T-helper 1 cell treated with Interleukin-12 subunit alpha and Interleukin-12 subunit beta and Interleukin-4 antibody, amounts not matched to agents 30 ng/mL and 1 ng/mL, for 36 hours (primary cell): Measurements from ENCODE around the gene MARCHF3. TPM values are rescaled to one million over a fixed set of nuclear protein-coding genes. Genes with fewer than 3 reads are reported as not detected.
"Not testable (repeated sequence)": the region's sequence is repeated elsewhere in the genome, so short reads cannot be mapped to it uniquely, and the experiment has no call there.

ENCODE experiments used
- intact Hi-C: fragments of 100-400 bp; cut with micrococcal nuclease; formaldehyde crosslinking; loops from one replicate; pipeline ENCODE4 v1.15.1; 2024
- total RNA-seq: library from RNA; stranded (reverse); gene quantifications from 2 replicates; pipeline ENCODE4 v1.2.3, GENCODE V29; 2022

MARCHF3 gene
- total RNA-seq, 1 donor from 2014 or later: 6.5 TPM

- intact Hi-C loops: no loop called here
Observed at GRCh38 chr5:126921241-126922091, 108.9 kb downstream of the MARCHF3 start.

- intact Hi-C loops: no loop called here
Observed at GRCh38 chr5:126920291-126920690, 110.1 kb downstream of the MARCHF3 start.

GRCh38 chr5:126919566-126919965 lies 110.8 kb downstream of the MARCHF3 start:
- intact Hi-C loops: no loop called here

- intact Hi-C loops: no loop called here
Observed at GRCh38 chr5:126918615-126918957, 111.8 kb downstream of the MARCHF3 start.

- intact Hi-C loops: no loop called here
Observed at GRCh38 chr5:126917918-126918614, 112.3 kb downstream of the MARCHF3 start.

- intact Hi-C loops: no loop called here
Observed at GRCh38 chr5:126915496-126915895, 114.9 kb downstream of the MARCHF3 start.

- intact Hi-C loops: no loop called here
Observed at GRCh38 chr5:126914801-126915436, 115.4 kb downstream of the MARCHF3 start.

- intact Hi-C loops: no loop called here
Observed at GRCh38 chr5:126912616-126913200, 117.7 kb downstream of the MARCHF3 start.

GRCh38 chr5:126911986-126912385 lies 118.4 kb downstream of the MARCHF3 start:
- intact Hi-C loops: no loop called here

- intact Hi-C loops: no loop called here
Observed at GRCh38 chr5:126909856-126910255, 120.5 kb downstream of the MARCHF3 start.

- intact Hi-C loops: not testable (repeated sequence)
Observed at GRCh38 chr5:126904407-126904806, 126.0 kb downstream of the MARCHF3 start.

GRCh38 chr5:126900796-126901195 lies 129.6 kb downstream of the MARCHF3 start:
- intact Hi-C loops: no loop called here

GRCh38 chr5:126899476-126899875 lies 130.9 kb downstream of the MARCHF3 start:
- intact Hi-C loops: no loop called here

GRCh38 chr5:126897851-126898630 lies 132.3 kb downstream of the MARCHF3 start:
- intact Hi-C loops: no loop called here

- intact Hi-C loops: no loop called here
Observed at GRCh38 chr5:126896170-126896702, 134.1 kb downstream of the MARCHF3 start.

GRCh38 chr5:126895712-126896111 lies 134.6 kb downstream of the MARCHF3 start:
- intact Hi-C loops: not testable (repeated sequence)

GRCh38 chr5:126890414-126890813 lies 139.9 kb downstream of the MARCHF3 start:
- intact Hi-C loops: not testable (repeated sequence)

GRCh38 chr5:126888175-126888574 lies 142.2 kb downstream of the MARCHF3 start:
- intact Hi-C loops: no loop called here

- intact Hi-C loops: no loop called here
Observed at GRCh38 chr5:126884269-126884819, 146.0 kb downstream of the MARCHF3 start.

- intact Hi-C loops: no loop called here
Observed at GRCh38 chr5:126883564-126884245, 146.7 kb downstream of the MARCHF3 start.
